ENCODE data around the gene CFAP299.

DNA sequence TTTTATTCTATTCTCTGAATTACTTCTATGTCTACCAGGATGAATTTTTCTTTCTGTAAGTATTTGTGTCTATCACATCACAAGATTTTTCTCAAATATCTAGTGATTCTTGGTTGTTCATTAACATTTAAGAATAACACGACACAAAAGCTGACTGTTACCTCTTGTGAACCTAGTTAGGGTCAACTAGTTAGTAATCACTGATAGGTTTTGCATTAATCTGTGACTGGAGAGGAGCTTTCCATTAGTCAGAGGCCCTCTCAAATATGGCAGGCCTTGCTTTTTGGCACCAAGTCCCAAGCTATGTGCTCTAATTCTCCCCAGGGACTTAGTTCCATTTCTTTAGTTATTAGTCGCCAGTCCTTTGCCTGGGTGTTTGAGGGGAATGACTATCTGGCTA, 259.2 kb downstream of the CFAP299 start:
- TF ChIP-seq, protein P1, sequence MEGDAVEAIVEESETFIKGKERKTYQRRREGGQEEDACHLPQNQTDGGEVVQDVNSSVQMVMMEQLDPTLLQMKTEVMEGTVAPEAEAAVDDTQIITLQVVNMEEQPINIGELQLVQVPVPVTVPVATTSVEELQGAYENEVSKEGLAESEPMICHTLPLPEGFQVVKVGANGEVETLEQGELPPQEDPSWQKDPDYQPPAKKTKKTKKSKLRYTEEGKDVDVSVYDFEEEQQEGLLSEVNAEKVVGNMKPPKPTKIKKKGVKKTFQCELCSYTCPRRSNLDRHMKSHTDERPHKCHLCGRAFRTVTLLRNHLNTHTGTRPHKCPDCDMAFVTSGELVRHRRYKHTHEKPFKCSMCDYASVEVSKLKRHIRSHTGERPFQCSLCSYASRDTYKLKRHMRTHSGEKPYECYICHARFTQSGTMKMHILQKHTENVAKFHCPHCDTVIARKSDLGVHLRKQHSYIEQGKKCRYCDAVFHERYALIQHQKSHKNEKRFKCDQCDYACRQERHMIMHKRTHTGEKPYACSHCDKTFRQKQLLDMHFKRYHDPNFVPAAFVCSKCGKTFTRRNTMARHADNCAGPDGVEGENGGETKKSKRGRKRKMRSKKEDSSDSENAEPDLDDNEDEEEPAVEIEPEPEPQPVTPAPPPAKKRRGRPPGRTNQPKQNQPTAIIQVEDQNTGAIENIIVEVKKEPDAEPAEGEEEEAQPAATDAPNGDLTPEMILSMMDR (IDR thresholded peaks at IDR 0.05; ENCODE audit: poor library complexity): no peak
- TF ChIP-seq EZH2 (IDR thresholded peaks at IDR 0.05; ENCODE audit: borderline replicate concordance): no peak
